Muscle layer of colon (tissue), 2 donors: ENCODE data around the gene BEX3.

ENCODE experiments used
- H3K27ac ChIP-seq: one replicate; pipeline ENCODE4 v1.7.0; 2013; ENCODE audit warnings: low read depth, mild to moderate bottlenecking, low read length, moderate library complexity
- H3K27me3 ChIP-seq, 2 donors: one replicate each; pipeline ENCODE4 v1.7.0; 2013; ENCODE audit warnings: low read length in 2 of 2, mild to moderate bottlenecking in 2 of 2; ENCODE audit not compliant: insufficient read depth in 2 of 2, control insufficient read depth in 1 of 2
- H3K36me3 ChIP-seq: one replicate; pipeline ENCODE4 v1.7.0; 2013; ENCODE audit warnings: mild to moderate bottlenecking, low read length; ENCODE audit not compliant: insufficient read depth
- H3K4me1 ChIP-seq: one replicate; pipeline ENCODE4 v1.7.0; 2013; ENCODE audit warnings: mild to moderate bottlenecking, low read length; ENCODE audit not compliant: insufficient read depth
- H3K4me3 ChIP-seq, 2 donors: one replicate each; pipeline ENCODE4 v1.7.0; 2013; ENCODE audit warnings: low read length in 2 of 2, low read depth in 1 of 2, mild to moderate bottlenecking in 1 of 2, moderate library complexity in 1 of 2
- H3K9ac ChIP-seq: one replicate; pipeline ENCODE4 v1.7.0; 2013; ENCODE audit warnings: low read length
- H3K9me3 ChIP-seq: one replicate; pipeline ENCODE4 v1.7.0; 2013; ENCODE audit warnings: mild to moderate bottlenecking, low read length
- donor health status: abdominal sarcoma.
- donor health status: Adenocarcinoma of cecum.

Gene BEX3

GRCh38 chrX:103360092-103360491, 16.2 kb upstream of the BEX3 start:
- no peaks in the 10 kb centered on the region for H3K9me3 ChIP-seq
- no peak overlapping the region for H3K27ac ChIP-seq
- H3K36me3 ChIP-seq, result no peaks in the 10 kb centered on the region
- H3K27me3 ChIP-seq, result no peaks in the 10 kb centered on the region
- H3K4me1 ChIP-seq, result no peaks in the 10 kb centered on the region
- no peak overlapping the region for H3K4me3 ChIP-seq
- H3K9ac ChIP-seq, result no peak overlapping the region

- Histone ChIP-seq H3K9ac (no peak overlapping the region), H3K27me3 (peaks cover 0 to 3% of the 10 kb centered on the region in 2 donors), H3K36me3 (no peaks in the 10 kb centered on the region), H3K27ac (no peak overlapping the region), H3K9me3 (no peaks in the 10 kb centered on the region), H3K4me1 (no peaks in the 10 kb centered on the region), H3K4me3 (no peak overlapping the region)
Observed at GRCh38 chrX:103360916-103361315, 15.4 kb upstream of the BEX3 start.

- H3K9me3 ChIP-seq, result no peaks in the 10 kb centered on the region
- H3K4me3 ChIP-seq, result no peak overlapping the region
- H3K36me3 ChIP-seq, result no peaks in the 10 kb centered on the region
- no peak overlapping the region for H3K9ac ChIP-seq
- no peak overlapping the region for H3K27ac ChIP-seq
- no peaks in the 10 kb centered on the region for H3K4me1 ChIP-seq
- peaks cover 0 to 3% of the 10 kb centered on the region in 2 donors for H3K27me3 ChIP-seq
Observed at GRCh38 chrX:103361798-103362197, 14.5 kb upstream of the BEX3 start.

- Histone ChIP-seq H3K9me3 (no peaks in the 10 kb centered on the region), H3K9ac (no peak overlapping the region), H3K4me3 (no peak overlapping the region), H3K27me3 (peaks cover 0 to 3% of the 10 kb centered on the region in 2 donors), H3K36me3 (no peaks in the 10 kb centered on the region), H3K27ac (no peak overlapping the region), H3K4me1 (no peaks in the 10 kb centered on the region)
Observed at GRCh38 chrX:103362474-103362873, 13.9 kb upstream of the BEX3 start.

GRCh38 chrX:103363046-103363445, 13.3 kb upstream of the BEX3 start:
- Histone ChIP-seq H3K36me3 (no peaks in the 10 kb centered on the region), H3K9me3 (no peaks in the 10 kb centered on the region), H3K27me3 (peaks cover 0 to 3% of the 10 kb centered on the region in 2 donors), H3K9ac (no peak overlapping the region), H3K27ac (no peak overlapping the region), H3K4me3 (no peak overlapping the region), H3K4me1 (no peaks in the 10 kb centered on the region)

- Histone ChIP-seq H3K9ac (no peak overlapping the region), H3K4me3 (no peak overlapping the region), H3K36me3 (no peaks in the 10 kb centered on the region), H3K9me3 (no peaks in the 10 kb centered on the region), H3K27ac (no peak overlapping the region), H3K27me3 (peaks cover 0 to 3% of the 10 kb centered on the region in 2 donors), H3K4me1 (no peaks in the 10 kb centered on the region)
Observed at GRCh38 chrX:103367502-103367901, 8.8 kb upstream of the BEX3 start.

- Histone ChIP-seq H3K9me3 (no peaks in the 10 kb centered on the region), H3K27ac (no peak overlapping the region), H3K9ac (no peak overlapping the region), H3K4me3 (no peak overlapping the region), H3K27me3 (peaks cover 0 to 3% of the 10 kb centered on the region in 2 donors), H3K36me3 (no peaks in the 10 kb centered on the region), H3K4me1 (no peaks in the 10 kb centered on the region)
Observed at GRCh38 chrX:103369479-103369878, 6.9 kb upstream of the BEX3 start.

GRCh38 chrX:103372886-103373285, 3.5 kb upstream of the BEX3 start:
- Histone ChIP-seq H3K4me1 (no peaks in the 10 kb centered on the region), H3K4me3 (no peak overlapping the region), H3K27ac (no peak overlapping the region), H3K27me3 (no peaks in the 10 kb centered on the region), H3K9ac (no peak overlapping the region), H3K9me3 (no peaks in the 10 kb centered on the region), H3K36me3 (no peaks in the 10 kb centered on the region)

- no peak overlapping the region for H3K4me3 ChIP-seq
- no peak overlapping the region for H3K9ac ChIP-seq
- no peaks in the 10 kb centered on the region for H3K9me3 ChIP-seq
- H3K27ac ChIP-seq, result no peak overlapping the region
- no peaks in the 10 kb centered on the region for H3K4me1 ChIP-seq
- H3K36me3 ChIP-seq, result no peaks in the 10 kb centered on the region
- H3K27me3 ChIP-seq, result no peaks in the 10 kb centered on the region
Observed at GRCh38 chrX:103373581-103373980, 2.8 kb upstream of the BEX3 start.

GRCh38 chrX:103376979-103377324, 614 bp downstream of the BEX3 start:
- Histone ChIP-seq H3K4me3 (peak overlapping the region; percentile 27 to 41), H3K27ac (no peak overlapping the region), H3K27me3 (no peaks in the 10 kb centered on the region), H3K36me3 (no peaks in the 10 kb centered on the region), H3K9me3 (no peaks in the 10 kb centered on the region), H3K9ac (no peak overlapping the region), H3K4me1 (no peaks in the 10 kb centered on the region)

GRCh38 chrX:103378990-103379389, 2.7 kb downstream of the BEX3 start:
- H3K27me3 ChIP-seq, result no peaks in the 10 kb centered on the region
- H3K9ac ChIP-seq, result no peak overlapping the region
- no peak overlapping the region for H3K27ac ChIP-seq
- H3K4me1 ChIP-seq, result no peaks in the 10 kb centered on the region
- no peaks in the 10 kb centered on the region for H3K36me3 ChIP-seq
- H3K9me3 ChIP-seq, result no peaks in the 10 kb centered on the region
- no peak overlapping the region for H3K4me3 ChIP-seq

GRCh38 chrX:103382877-103383276, 6.5 kb downstream of the BEX3 start:
- no peak overlapping the region for H3K27ac ChIP-seq
- H3K36me3 ChIP-seq, result no peaks in the 10 kb centered on the region
- H3K9me3 ChIP-seq, result no peaks in the 10 kb centered on the region
- no peaks in the 10 kb centered on the region for H3K27me3 ChIP-seq
- no peak overlapping the region for H3K9ac ChIP-seq
- no peaks in the 10 kb centered on the region for H3K4me1 ChIP-seq
- no peak overlapping the region for H3K4me3 ChIP-seq
